AG04450 (cell line): Measurements from ENCODE around the gene ATP13A4. TPM values are rescaled to one million over a fixed set of nuclear protein-coding genes. Genes with fewer than 3 reads are reported as not detected.

ENCODE experiments used
- CTCF ChIA-PET: fragments of 300-600, 350-600 bp; formaldehyde crosslinking; extraction: SDS; loops from one replicate; lab custom pipeline; 2022; ENCODE audit warnings: antibody characterized with exemption, inconsistent platforms; lab: Charles Lee
- POLR2A ChIA-PET: fragments of 350-600 bp; formaldehyde crosslinking; extraction: SDS; loops from one replicate; lab custom pipeline; 2021; ENCODE audit warnings: antibody characterized with exemption, inconsistent platforms; lab: Yijun Ruan, JAX
- DNase-seq: peaks from one replicate; pipeline ENCODE4 v3.0.0-alpha.2; 2011; ENCODE audit warnings: low read depth, low spot score
- H3K27ac ChIP-seq: one replicate; pipeline ENCODE4 v1.5.1; 2012; ENCODE audit warnings: low read depth, low read length, control low read depth
- H3K27me3 ChIP-seq: one replicate; pipeline ENCODE4 v1.6.0; 2012; ENCODE audit warnings: low read length; ENCODE audit not compliant: control insufficient read depth, insufficient read depth
- H3K4me3 ChIP-seq: 2 replicates; pipeline ENCODE4 v1.5.1; 2011; ENCODE audit warnings: mild to moderate bottlenecking, low read depth, low read length, control low read depth
- H3K9me3 ChIP-seq: 2 replicates; pipeline ENCODE4 v1.5.1; 2012; ENCODE audit warnings: low read length; ENCODE audit not compliant: control insufficient read depth, insufficient read depth
- CTCF ChIP-seq: IDR thresholded peaks from 2 replicates; pipeline ENCODE4 v1.5.1; 2011; ENCODE audit warnings: low read depth, low read length, control low read depth, inconsistent platforms
- polyA plus RNA-seq: library from polyadenylated mRNA; depleted of rRNA; stranded (reverse); fragments of >200 nt; gene quantifications from 2 replicates; pipeline ENCODE4 v1.2.3, GENCODE V29; 2011

The ATP13A4 gene
- polyA plus RNA-seq, 1 experiment, result 0.04 TPM

- Histone ChIP-seq H3K9me3 (no peaks in the 10 kb centered on the region), H3K4me3 (no peak overlapping the region), H3K27ac (no peak overlapping the region), H3K27me3 (peaks cover 6% of the 10 kb centered on the region)
- CTCF ChIA-PET, result interaction anchor here (0.7 to 4.7 kb wide), 13 partner anchors 8 to 1008 kb away, joined by 3 to 46 read pairs (median 7); no protein-coding TSS in a partner anchor
- no peak for TF ChIP-seq CTCF
- POLR2A ChIA-PET, result no interaction called here
- DNase-seq, result no peak
Observed at GRCh38 chr3:193573403-193574191, 18.9 kb upstream of the ATP13A4 start.

- H3K4me3 ChIP-seq, result no peak overlapping the region
- H3K27me3 ChIP-seq, result peaks cover 6% of the 10 kb centered on the region
- TF ChIP-seq CTCF, result peak; percentile 85
- ChIA-PET CTCF (interaction anchor here (0.7 to 4.7 kb wide), 21 partner anchors 9 to 1010 kb away, joined by 3 to 46 read pairs (median 5); no protein-coding TSS in a partner anchor), POLR2A (no interaction called here)
- DNase-seq, result peak; percentile 13
- H3K27ac ChIP-seq, result no peak overlapping the region
- H3K9me3 ChIP-seq, result no peaks in the 10 kb centered on the region
Observed at GRCh38 chr3:193572426-193572908, 17.8 kb upstream of the ATP13A4 start.

- no peak overlapping the region for H3K4me3 ChIP-seq
- no peaks in the 10 kb centered on the region for H3K27me3 ChIP-seq
- CTCF ChIA-PET, result interaction anchor here (0.6 to 2.2 kb wide), 4 partner anchors 106 to 980 kb away, joined by 3 to 11 read pairs (median 6); no protein-coding TSS in a partner anchor
- POLR2A ChIA-PET, result no interaction called here
- H3K9me3 ChIP-seq, result no peaks in the 10 kb centered on the region
- no peak for DNase-seq
- H3K27ac ChIP-seq, result no peak overlapping the region
- no peak for TF ChIP-seq CTCF
Observed at GRCh38 chr3:193569119-193569518, 14.4 kb upstream of the ATP13A4 start.

GRCh38 chr3:193564012-193564411 lies 9.3 kb upstream of the ATP13A4 start:
- CTCF ChIA-PET, result interaction anchor here (1.2 kb wide), 1 partner anchor 9 kb away, joined by 5 read pairs; no protein-coding TSS in a partner anchor
- no peak overlapping the region for H3K4me3 ChIP-seq
- POLR2A ChIA-PET, result no interaction called here
- H3K27ac ChIP-seq, result no peak overlapping the region
- DNase-seq, result no peak
- TF ChIP-seq CTCF, result no peak
- no peaks in the 10 kb centered on the region for H3K9me3 ChIP-seq
- no peaks in the 10 kb centered on the region for H3K27me3 ChIP-seq

GRCh38 chr3:193563426-193563825 lies 8.7 kb upstream of the ATP13A4 start:
- Histone ChIP-seq H3K27ac (no peak overlapping the region), H3K27me3 (no peaks in the 10 kb centered on the region), H3K4me3 (no peak overlapping the region), H3K9me3 (no peaks in the 10 kb centered on the region)
- no peak for DNase-seq
- CTCF ChIA-PET, result interaction anchor here (1.2 kb wide), 1 partner anchor 9 kb away, joined by 5 read pairs; no protein-coding TSS in a partner anchor
- no peak for TF ChIP-seq CTCF
- POLR2A ChIA-PET, result no interaction called here
